H1 (cell line): ENCODE results near the gene CXorf49B. TPM values are rescaled to one million over a fixed set of nuclear protein-coding genes. Genes with fewer than 3 reads are reported as not detected.
"Not testable (repeated sequence)": the region's sequence is repeated elsewhere in the genome, so short reads cannot be mapped to it uniquely, and the experiment has no call there.

ENCODE experiments used
- CTCF ChIA-PET: fragments of 300-600 bp; sonication (Branson Sonifier 250); formaldehyde crosslinking; loops from one replicate; lab custom pipeline; 2021; ENCODE audit not compliant: partially characterized antibody; lab: Charles Lee
- POLR2A ChIA-PET: fragments of 300-600 bp; sonication (Branson Sonifier 250); formaldehyde crosslinking; loops from one replicate; lab custom pipeline; 2021; ENCODE audit warnings: inconsistent platforms; ENCODE audit not compliant: partially characterized antibody; lab: Charles Lee
- DNase-seq, 2 experiments: peaks; one replicate each; pipeline versions ENCODE4 v3.0.0 to v3.0.0-alpha.2; 2010 to 2022; ENCODE audit warnings: low spot score in 2 of 2, low read depth in 1 of 2, mixed read lengths in 1 of 2
- FAIRE-seq: peaks from 2 replicates; lab custom pipeline; 2011; peaks lifted over from hg19 to GRCh38; lab: Jason Lieb, UNC
- H2AFZ ChIP-seq: 2 replicates; pipeline ENCODE4 v1.8.1; 2012; ENCODE audit warnings: low read length, inconsistent platforms
- H2AK5ac ChIP-seq: 2 replicates; pipeline ENCODE4 v1.6.1; 2013; ENCODE audit warnings: low read depth, low read length
- H2BK120ac ChIP-seq: replicated peaks from 2 replicates; pipeline ENCODE3; 2013; ENCODE audit warnings: low read depth, low read length, inconsistent platforms
- H2BK12ac ChIP-seq: 2 replicates; pipeline ENCODE4 v1.6.1; 2013; ENCODE audit warnings: low read depth, low read length
- H2BK15ac ChIP-seq: 2 replicates; pipeline ENCODE4 v1.6.1; 2013; ENCODE audit warnings: low read length
- H2BK20ac ChIP-seq: 2 replicates; pipeline ENCODE4 v1.6.1; 2013; ENCODE audit warnings: low read length
- H2BK5ac ChIP-seq: 2 replicates; pipeline ENCODE4 v1.6.1; 2013; ENCODE audit warnings: low read depth, low read length
- H3K14ac ChIP-seq: 2 replicates; pipeline ENCODE4 v1.6.1; 2013; ENCODE audit warnings: inconsistent platforms; ENCODE audit not compliant: insufficient read length
- H3K18ac ChIP-seq: 2 replicates; pipeline ENCODE4 v1.6.1; 2013; ENCODE audit warnings: low read length; ENCODE audit errors: extremely low read depth
- H3K23ac ChIP-seq: 2 replicates; pipeline ENCODE4 v1.6.1; 2013; ENCODE audit warnings: inconsistent platforms; ENCODE audit not compliant: insufficient read length
- H3K23me2 ChIP-seq: 2 replicates; pipeline ENCODE4 v1.6.1; 2013; ENCODE audit warnings: low read depth, low read length
- H3K27ac ChIP-seq: 2 replicates; pipeline ENCODE4 v1.6.1; 2011; ENCODE audit warnings: low read depth, low read length, inconsistent platforms
- H3K27me3 ChIP-seq, 4 experiments: replicated peaks in 1 of 4; 1 replicate in 1 of 4; 2 replicates in 3 of 4; pipeline versions ENCODE4 v1.6.1 to v1.8.1; 2011 to 2013; ENCODE audit warnings: low read length in 3 of 4, mild to moderate bottlenecking in 3 of 4, inconsistent platforms in 2 of 4, mixed read lengths in 2 of 4, moderate library complexity in 1 of 4; ENCODE audit not compliant: control insufficient read depth in 3 of 4, insufficient read depth in 3 of 4; ENCODE audit errors: extremely low read depth in 1 of 4
- H3K36me3 ChIP-seq, 4 experiments: 2 replicates each; pipeline versions ENCODE4 v1.6.1 to v1.8.1; 2011 to 2013; ENCODE audit warnings: mild to moderate bottlenecking in 4 of 4, low read length in 3 of 4, moderate library complexity in 2 of 4, control low read depth in 1 of 4, inconsistent platforms in 1 of 4; ENCODE audit not compliant: insufficient read depth in 4 of 4, control insufficient read depth in 2 of 4
- H3K4ac ChIP-seq: replicated peaks from 2 replicates; pipeline ENCODE3; 2013; ENCODE audit warnings: low read length, low read depth, mixed read lengths, inconsistent platforms; ENCODE audit not compliant: insufficient read length
- H3K4me1 ChIP-seq, 4 experiments: replicated peaks in 1 of 4; 1 replicate in 1 of 4; 2 replicates in 3 of 4; pipeline versions ENCODE4 v1.6.1 to v1.8.1; 2011 to 2013; ENCODE audit warnings: low read length in 3 of 4, inconsistent platforms in 2 of 4, mixed read lengths in 1 of 4; ENCODE audit not compliant: insufficient read depth in 4 of 4, control insufficient read depth in 3 of 4
- H3K4me2 ChIP-seq, 2 experiments: 2 replicates each; pipeline versions ENCODE4 v1.6.1 to v1.8.1; 2011 to 2013; ENCODE audit warnings: low read depth in 2 of 2, low read length in 2 of 2, control low read depth in 1 of 2, inconsistent platforms in 1 of 2, mild to moderate bottlenecking in 1 of 2; ENCODE audit not compliant: insufficient read depth in 1 of 2
- H3K4me3 ChIP-seq, 4 experiments: fragments of 200-600, 300-600 bp in 1 of 4; sonication (generic), shearing (Covaris generic), sonication (Bioruptor Twin) in 1 of 4; 2 replicates each; pipeline versions ENCODE4 v1.5.1 to v1.8.1; 2011 to 2016; ENCODE audit warnings: low read length in 4 of 4, low read depth in 3 of 4, control low read depth in 2 of 4, inconsistent platforms in 2 of 4, mild to moderate bottlenecking in 2 of 4, mixed read lengths in 1 of 4, moderate library complexity in 1 of 4; ENCODE audit not compliant: insufficient read depth in 2 of 4; ENCODE audit errors: extremely low read depth in 1 of 4
- H3K56ac ChIP-seq: replicated peaks from 2 replicates; pipeline ENCODE3; 2013; ENCODE audit warnings: low read depth, mild to moderate bottlenecking, mixed read lengths, low read length, inconsistent platforms; ENCODE audit not compliant: insufficient read length
- H3K79me1 ChIP-seq: 2 replicates; pipeline ENCODE4 v1.6.1; 2013; ENCODE audit warnings: low read depth, low read length, control low read depth
- H3K79me2 ChIP-seq, 2 experiments: 2 replicates each; pipeline versions ENCODE4 v1.6.1 to v1.8.1; 2012 to 2013; ENCODE audit warnings: low read length in 2 of 2, mild to moderate bottlenecking in 2 of 2, inconsistent platforms in 1 of 2; ENCODE audit not compliant: insufficient read depth in 2 of 2, control insufficient read depth in 1 of 2
- H3K9ac ChIP-seq, 4 experiments: replicated peaks in 1 of 4; 1 replicate in 1 of 4; 2 replicates in 3 of 4; pipeline versions ENCODE4 v1.6.1 to v1.8.1; 2011 to 2013; ENCODE audit warnings: low read depth in 3 of 4, low read length in 3 of 4, control low read depth in 2 of 4, mild to moderate bottlenecking in 2 of 4, moderate library complexity in 2 of 4, inconsistent platforms in 1 of 4; ENCODE audit errors: extremely low read depth in 1 of 4
- H3K9me3 ChIP-seq, 2 experiments: 2 replicates each; pipeline versions ENCODE4 v1.6.1 to v1.8.1; 2012 to 2013; ENCODE audit warnings: mild to moderate bottlenecking in 2 of 2, moderate library complexity in 2 of 2, control low read depth in 1 of 2, inconsistent platforms in 1 of 2, low read depth in 1 of 2, low read length in 1 of 2, mixed read lengths in 1 of 2; ENCODE audit not compliant: insufficient read depth in 2 of 2
- H4K20me1 ChIP-seq, 2 experiments: replicated peaks in 1 of 2; 2 replicates each; pipeline versions ENCODE3 to v1.8.1; 2011 to 2013; ENCODE audit warnings: inconsistent platforms in 2 of 2, low read length in 2 of 2, mild to moderate bottlenecking in 1 of 2; ENCODE audit not compliant: insufficient read depth in 2 of 2, control insufficient read depth in 1 of 2
- H4K5ac ChIP-seq: 2 replicates; pipeline ENCODE4 v1.6.1; 2013; ENCODE audit warnings: low read length, low read depth, mixed read lengths, inconsistent platforms; ENCODE audit not compliant: insufficient read length
- H4K8ac ChIP-seq: 2 replicates; pipeline ENCODE4 v1.8.0; 2013; ENCODE audit warnings: mild to moderate bottlenecking, moderate library complexity, low read length, inconsistent platforms; ENCODE audit not compliant: insufficient read depth; ENCODE audit errors: extremely low read depth
- H4K91ac ChIP-seq: replicated peaks from 2 replicates; pipeline ENCODE3; 2013; ENCODE audit warnings: low read length, mixed read lengths, inconsistent platforms; ENCODE audit not compliant: insufficient read length
- WGBS, 2 experiments: shearing (Covaris generic) in 1 of 2; methylation state at CpG; one replicate each; pipeline versions ENCODE4 v1.1.6 to v1.1.7; 2013 to 2015; ENCODE audit warnings: low lambda C conversion rate in 2 of 2, mixed read lengths in 2 of 2, inconsistent platforms in 1 of 2, low coverage in 1 of 2, missing lambda C conversion rate in 1 of 2; ENCODE audit not compliant: insufficient replicate concordance in 2 of 2, insufficient coverage in 1 of 2, insufficient read length in 1 of 2; ENCODE audit errors: extremely low coverage in 1 of 2, missing lambda C conversion rate in 1 of 2; 5-methylcytosine and 5-hydroxymethylcytosine counted together
- polyA plus RNA-seq, 7 experiments: library from polyadenylated mRNA; depleted of rRNA in 3 of 7; stranded (reverse) in 5 of 7; unstranded in 2 of 7; fragments of >200 nt in 5 of 7; fragments of 200-250 nt in 2 of 7; gene quantifications; 1 replicate in 5 of 7; 2 replicates in 1 of 7; 4 replicates in 1 of 7; pipeline versions ENCODE4 v1.2.1 to v1.2.3, GENCODE V29; 2011 to 2013; ENCODE audit warnings: missing spikeins in 2 of 7, mixed read lengths in 2 of 7
- total RNA-seq: library from RNA; stranded (reverse); fragmentation: NEBNext Ultra II Directional; extraction: Animal tissue kit (Norgen Biotek cat#: 25700); gene quantifications from 2 replicates; pipeline ENCODE4 v1.2.1, GENCODE V29; 2021

CXorf49B gene
- total and polyA plus RNA-seq, 2 of the 8 experiments (the other 6 are each of a cell fraction or from before 2014, with no cell fraction given): not detected

GRCh38 chrX:71782225-71782949, 19.2 kb downstream of the CXorf49B start:
- H2AFZ ChIP-seq, H2BK5ac ChIP-seq, H3K79me2 ChIP-seq, H2BK120ac ChIP-seq, CTCF ChIA-PET, H3K14ac ChIP-seq, H3K56ac ChIP-seq, H3K9ac ChIP-seq, H2BK20ac ChIP-seq, H3K23me2 ChIP-seq, H3K79me1 ChIP-seq, H3K4me3 ChIP-seq, H4K5ac ChIP-seq, H3K27me3 ChIP-seq, H2AK5ac ChIP-seq, H2BK12ac ChIP-seq, FAIRE-seq, DNase-seq, H4K20me1 ChIP-seq, H4K8ac ChIP-seq, H4K91ac ChIP-seq, H3K9me3 ChIP-seq, H3K27ac ChIP-seq, H3K18ac ChIP-seq, POLR2A ChIA-PET, H3K36me3 ChIP-seq, H3K4ac ChIP-seq, H2BK15ac ChIP-seq, H3K4me1 ChIP-seq, H3K23ac ChIP-seq, H3K4me2 ChIP-seq: not testable (repeated sequence)
- WGBS, 2 experiments: no CpG with 5 or more reads among the region's 10 CpGs

GRCh38 chrX:71782950-71783299, 19.8 kb downstream of the CXorf49B start:
- POLR2A ChIA-PET, H3K14ac ChIP-seq, H4K20me1 ChIP-seq, H2BK5ac ChIP-seq, H3K9me3 ChIP-seq, H3K4ac ChIP-seq, DNase-seq, H2BK15ac ChIP-seq, FAIRE-seq, H2BK20ac ChIP-seq, H3K4me3 ChIP-seq, CTCF ChIA-PET, H2AFZ ChIP-seq, H2BK120ac ChIP-seq, H3K56ac ChIP-seq, H4K91ac ChIP-seq, H3K79me2 ChIP-seq, H4K8ac ChIP-seq, H3K27me3 ChIP-seq, H3K23me2 ChIP-seq, H4K5ac ChIP-seq, H2BK12ac ChIP-seq, H3K23ac ChIP-seq, H3K4me2 ChIP-seq, H3K18ac ChIP-seq, H3K79me1 ChIP-seq, H3K27ac ChIP-seq, H3K36me3 ChIP-seq, H2AK5ac ChIP-seq, H3K9ac ChIP-seq, H3K4me1 ChIP-seq: not testable (repeated sequence)
- no CpG with 5 or more reads among the region's 7 CpGs for WGBS, 2 experiments
